Skeletal muscle cell (primary cell): ENCODE measurements around the gene CDK5.

ENCODE experiments used
- DNase-seq: peaks from one replicate; pipeline ENCODE4 v3.0.0-alpha.2; 2010; ENCODE audit warnings: low read depth
- H3K4me3 ChIP-seq: 2 replicates; pipeline ENCODE4 v1.5.1; 2011; ENCODE audit warnings: low read depth, mild to moderate bottlenecking, control low read depth, low read length, moderate library complexity

The CDK5 gene

GRCh38 chr7:151076863-151077704 is 19.4 kb upstream of the CDK5 start:
- H3K4me3 ChIP-seq, result no peak overlapping the region
- no peak for DNase-seq

- H3K4me3 ChIP-seq, result no peak overlapping the region
- no peak for DNase-seq
Observed at GRCh38 chr7:151075978-151076426, 18.3 kb upstream of the CDK5 start.

- no peak for DNase-seq
- no peak overlapping the region for H3K4me3 ChIP-seq
Observed at GRCh38 chr7:151075662-151075971, 17.9 kb upstream of the CDK5 start.

- DNase-seq, result no peak
- H3K4me3 ChIP-seq, result no peak overlapping the region
Observed at GRCh38 chr7:151074817-151075661, 17.3 kb upstream of the CDK5 start.

GRCh38 chr7:151073990-151074389 is 16.3 kb upstream of the CDK5 start:
- no peak overlapping the region for H3K4me3 ChIP-seq
- no peak for DNase-seq

- H3K4me3 ChIP-seq, result no peak overlapping the region
- DNase-seq, result no peak
Observed at GRCh38 chr7:151071032-151071866, 13.6 kb upstream of the CDK5 start.

- H3K4me3 ChIP-seq, result no peak overlapping the region
- no peak for DNase-seq
Observed at GRCh38 chr7:151070574-151070960, 12.9 kb upstream of the CDK5 start.

- DNase-seq, result no peak
- H3K4me3 ChIP-seq, result no peak overlapping the region
Observed at GRCh38 chr7:151069841-151070573, 12.3 kb upstream of the CDK5 start.

- no peak for DNase-seq
- H3K4me3 ChIP-seq, result no peak overlapping the region
Observed at GRCh38 chr7:151068069-151068773, 10.5 kb upstream of the CDK5 start.

- DNase-seq, result no peak
- no peak overlapping the region for H3K4me3 ChIP-seq
Observed at GRCh38 chr7:151066273-151066974, 8.7 kb upstream of the CDK5 start.

- H3K4me3 ChIP-seq, result no peak overlapping the region
- no peak for DNase-seq
Observed at GRCh38 chr7:151065516-151065915, 7.8 kb upstream of the CDK5 start.

GRCh38 chr7:151064993-151065392 is 7.3 kb upstream of the CDK5 start:
- DNase-seq, result no peak
- no peak overlapping the region for H3K4me3 ChIP-seq

GRCh38 chr7:151064454-151064853 is 6.8 kb upstream of the CDK5 start:
- H3K4me3 ChIP-seq, result no peak overlapping the region
- no peak for DNase-seq

GRCh38 chr7:151063212-151063561 is 5.5 kb upstream of the CDK5 start:
- no peak for DNase-seq
- H3K4me3 ChIP-seq, result no peak overlapping the region

GRCh38 chr7:151062399-151063211 is 4.9 kb upstream of the CDK5 start:
- no peak for DNase-seq
- H3K4me3 ChIP-seq, result peak overlapping the region; percentile 20

- no peak for DNase-seq
- peak overlapping the region; percentile 84 for H3K4me3 ChIP-seq
Observed at GRCh38 chr7:151062111-151062398, 4.4 kb upstream of the CDK5 start.

GRCh38 chr7:151061213-151062110 is 3.8 kb upstream of the CDK5 start:
- peak overlapping the region; percentile 84 for H3K4me3 ChIP-seq
- no peak for DNase-seq
